HG03103 (cell line): ENCODE data around the gene ANKRD45.
"Not testable (repeated sequence)": the region's sequence is repeated elsewhere in the genome, so short reads cannot be mapped to it uniquely, and the experiment has no call there.

ENCODE experiments used
- ATAC-seq: cut with Tn5 transposase; IDR thresholded peaks from one replicate; pipeline ENCODE4 v1.9.1; 2021; ENCODE audit warnings: low read depth; ENCODE audit not compliant: unreplicated experiment

ANKRD45 gene

GRCh38 chr1:173646656-173647055, 23.0 kb downstream of the ANKRD45 start:
- ATAC-seq: no peak

DNA sequence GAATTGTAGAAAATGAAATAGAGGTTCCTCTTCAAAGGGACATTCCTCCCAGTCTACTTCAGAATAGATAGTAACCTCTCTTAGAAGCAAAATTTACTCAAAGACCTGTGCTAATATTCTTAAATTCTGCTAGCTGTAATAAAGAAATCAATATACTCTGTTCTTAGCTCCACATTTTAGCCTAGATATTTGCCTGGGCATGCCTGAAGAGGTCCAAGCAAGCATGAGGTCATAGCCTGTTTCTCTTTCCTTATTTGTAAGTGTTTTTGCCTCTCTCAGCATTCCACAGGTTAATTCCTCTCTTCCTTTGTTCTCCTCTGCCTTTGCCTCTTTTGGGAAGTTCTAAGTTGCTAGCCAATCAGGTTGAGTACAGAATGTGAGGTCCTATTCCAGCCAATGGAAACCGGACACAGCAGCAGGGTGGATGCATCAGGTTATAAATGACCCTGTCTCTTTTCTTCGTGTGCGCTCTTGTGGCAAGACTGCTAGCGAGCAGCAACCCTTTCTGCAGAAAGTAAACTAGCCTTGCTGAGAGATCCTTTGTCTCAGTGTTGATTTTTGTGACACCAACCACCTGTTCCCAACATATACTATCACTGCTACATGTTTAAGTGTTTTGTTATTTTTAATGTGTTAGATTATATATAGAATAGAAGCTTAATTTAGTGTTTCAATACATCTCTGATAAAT, 27.1 kb downstream of the ANKRD45 start:
- not testable (repeated sequence) for ATAC-seq

DNA sequence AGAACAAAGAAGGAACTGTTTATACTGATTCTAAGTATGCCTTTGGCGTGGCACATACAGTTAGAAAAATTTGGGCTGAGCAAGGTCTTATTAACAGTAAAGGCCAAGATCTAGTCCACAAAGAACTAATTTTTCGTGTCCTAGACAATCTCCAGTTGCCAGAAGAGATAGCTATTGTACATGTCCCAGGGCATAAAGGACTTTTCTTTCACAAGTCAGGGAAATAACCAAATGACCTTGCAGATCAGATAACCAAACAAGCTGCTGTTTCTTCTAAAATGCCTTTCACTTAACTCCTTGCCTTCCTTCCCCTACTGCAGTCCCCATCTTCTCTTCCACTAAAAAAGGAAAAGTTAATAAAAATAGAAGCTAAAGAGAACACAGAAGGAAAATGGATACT, 30.5 kb downstream of the ANKRD45 start:
- ATAC-seq: no peak

DNA sequence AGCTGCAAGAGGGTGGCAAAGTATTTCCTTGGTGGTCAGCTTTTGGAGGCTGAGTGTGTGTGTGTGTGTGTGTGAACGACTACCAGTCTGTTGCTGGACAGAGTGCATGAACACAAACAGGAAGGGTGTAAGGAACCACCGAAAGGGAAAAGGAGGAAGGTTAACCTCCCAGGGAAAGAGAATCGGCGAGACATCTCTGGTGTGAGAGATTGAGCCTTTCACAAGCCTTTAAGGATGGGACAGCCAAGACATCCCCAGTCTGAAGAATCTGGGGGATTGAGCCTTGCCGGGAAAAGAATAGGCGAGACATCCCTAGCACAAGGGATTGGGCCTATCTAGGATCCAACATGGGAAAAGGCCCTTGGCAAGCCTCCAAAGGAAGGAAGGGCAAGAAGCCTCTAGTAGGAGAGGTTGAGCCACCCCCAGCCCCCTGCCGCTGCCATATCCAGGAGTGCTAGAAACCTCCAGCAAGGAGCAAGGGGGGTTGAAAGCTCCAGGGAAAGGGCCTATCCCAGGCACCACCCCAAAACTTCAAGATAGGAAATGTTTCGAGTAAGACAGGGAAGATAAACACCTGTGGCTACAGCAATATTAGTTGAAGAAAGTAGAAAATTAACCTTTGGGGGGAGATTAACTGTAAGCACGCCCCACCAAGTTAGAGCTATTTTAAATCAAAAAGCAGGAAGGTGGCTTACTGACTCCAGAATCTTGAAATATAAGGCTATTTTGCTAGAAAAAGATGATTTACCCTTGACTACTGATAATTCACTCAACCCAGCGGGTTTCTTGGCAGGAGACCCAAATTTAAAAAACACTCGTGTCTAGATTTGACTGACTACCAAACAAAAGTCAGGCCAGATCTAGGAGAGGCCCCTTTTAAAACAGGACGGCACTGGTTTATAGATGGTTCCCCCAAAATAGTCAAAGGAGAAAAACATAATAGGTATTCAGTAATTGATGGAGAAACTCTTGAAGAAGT, 31.3 kb downstream of the ANKRD45 start:
- no peak for ATAC-seq

DNA sequence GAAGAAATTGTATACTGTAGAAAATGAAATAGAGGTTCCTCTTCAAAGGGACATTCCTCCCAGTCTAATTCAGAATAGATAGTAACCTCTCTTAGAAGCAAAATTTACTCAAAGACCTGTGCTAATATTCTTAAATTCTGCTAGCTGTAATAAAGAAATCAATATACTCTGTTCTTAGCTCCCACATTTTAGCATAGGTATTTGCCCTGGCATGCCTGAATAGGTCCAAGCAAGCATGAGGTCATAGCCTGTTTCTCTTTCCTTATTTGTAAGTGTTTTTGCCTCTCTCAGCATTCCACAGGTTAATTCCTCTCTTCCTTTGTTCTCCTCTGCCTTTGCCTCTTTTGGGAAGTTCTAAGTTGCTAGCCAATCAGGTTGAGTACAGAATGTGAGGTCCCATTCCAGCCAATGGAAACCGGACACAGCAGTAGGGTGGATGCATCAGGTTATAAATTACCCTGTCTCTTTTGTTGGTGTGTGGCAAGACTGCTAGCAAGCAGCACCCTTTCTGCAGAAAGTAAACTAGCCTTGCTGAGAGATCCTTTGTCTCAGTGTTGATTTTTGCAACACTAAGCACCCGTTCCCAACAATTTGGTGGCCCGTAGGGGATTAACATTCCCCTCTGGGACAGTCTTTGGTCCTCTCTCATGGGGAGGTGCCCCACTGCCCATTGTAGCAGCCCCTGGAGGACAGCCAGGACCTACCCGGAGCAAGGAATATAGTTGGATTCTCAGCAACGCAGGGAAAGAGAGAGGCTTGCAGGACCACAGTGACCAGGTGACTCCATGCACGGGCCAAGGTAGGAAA, 32.2 kb downstream of the ANKRD45 start:
- not testable (repeated sequence) for ATAC-seq

- no peak for ATAC-seq
Measured at GRCh38 chr1:173635116-173635515, 34.5 kb downstream of the ANKRD45 start, which contains the start of gene TEX50. TEX50 (plus strand) TSS chr1:173635338; CDS start chr1:173635522, 184 bp downstream.

DNA sequence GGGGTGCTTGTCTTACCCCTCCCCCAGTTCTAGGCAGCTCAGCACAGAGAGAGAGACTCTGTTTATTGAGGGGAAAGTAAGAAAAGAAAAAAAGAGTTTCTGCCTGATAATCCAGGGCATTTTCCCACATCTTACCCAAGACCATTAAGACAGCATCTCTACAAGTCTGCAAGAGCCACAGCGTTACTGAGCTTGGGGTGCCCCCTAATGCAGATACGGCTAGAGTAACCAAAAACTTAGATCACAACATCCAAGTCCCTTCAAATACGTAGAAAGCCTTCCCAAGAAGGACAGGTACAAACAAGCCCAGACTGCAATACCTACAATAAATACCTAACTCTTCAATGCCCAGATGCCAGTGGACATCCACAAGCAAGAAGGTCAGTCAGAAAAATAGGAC, 40.8 kb downstream of the ANKRD45 start:
- no peak for ATAC-seq

GRCh38 chr1:173627269-173627668, 42.4 kb downstream of the ANKRD45 start:
- ATAC-seq: no peak

DNA sequence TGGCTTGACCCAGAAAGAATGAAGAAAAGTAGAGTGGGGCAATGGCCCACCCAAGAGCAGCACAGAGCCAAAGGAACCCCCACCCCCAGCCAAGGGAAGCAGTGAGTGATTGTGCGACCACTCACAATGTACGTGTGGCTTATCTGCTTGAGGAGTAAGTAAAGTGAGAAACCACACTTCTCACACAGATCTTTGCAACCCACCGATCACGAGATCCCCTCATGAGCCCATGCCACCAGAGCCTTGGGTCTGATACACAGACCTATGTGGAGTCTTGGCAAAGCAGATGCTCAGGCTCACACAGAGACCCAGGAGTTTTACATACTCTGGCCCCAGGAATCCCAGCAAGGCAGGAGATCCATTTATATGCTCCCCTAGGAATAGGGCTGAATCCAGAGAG, 52.8 kb downstream of the ANKRD45 start:
- no peak for ATAC-seq

GRCh38 chr1:173613086-173613485, 56.6 kb downstream of the ANKRD45 start:
- ATAC-seq: not testable (repeated sequence)

- ATAC-seq: no peak
Measured at GRCh38 chr1:173608503-173609216, 61.0 kb downstream of the ANKRD45 start.

DNA sequence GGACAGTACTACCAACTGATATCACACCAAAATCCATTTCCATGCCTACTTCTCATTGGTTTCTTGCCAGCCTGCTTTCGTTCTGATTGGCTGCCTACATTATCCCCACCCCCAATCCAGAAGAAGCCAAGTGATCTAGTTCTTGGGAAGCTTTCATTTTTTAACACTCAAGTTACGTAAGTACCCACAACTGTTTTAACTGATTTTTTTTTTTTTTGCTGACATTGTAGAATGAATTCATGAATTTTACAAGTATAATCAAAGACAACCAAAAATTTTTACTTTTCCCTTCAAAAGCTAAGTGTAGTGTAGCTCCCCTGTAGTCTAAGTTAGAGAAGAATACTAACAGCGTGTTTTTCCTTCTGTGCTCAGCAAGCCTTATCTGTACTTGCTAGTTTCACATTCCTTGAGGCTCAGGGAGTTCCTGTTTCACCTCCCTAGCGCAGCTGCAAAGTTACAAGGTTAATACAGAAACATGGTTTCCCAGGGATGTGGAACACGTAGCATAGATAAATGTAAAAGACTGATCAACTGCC, 66.5 kb downstream of the ANKRD45 start, which contains the start of gene SLC9C2:
Gene SLC9C2 (minus strand): TSS at position 17 of the 536 bp plus-strand sequence. CDS start 1,296 bp downstream, outside the sequence.
- no peak for ATAC-seq

GRCh38 chr1:173601588-173601987, 68.1 kb downstream of the ANKRD45 start:
- ATAC-seq: peak; percentile 93

DNA sequence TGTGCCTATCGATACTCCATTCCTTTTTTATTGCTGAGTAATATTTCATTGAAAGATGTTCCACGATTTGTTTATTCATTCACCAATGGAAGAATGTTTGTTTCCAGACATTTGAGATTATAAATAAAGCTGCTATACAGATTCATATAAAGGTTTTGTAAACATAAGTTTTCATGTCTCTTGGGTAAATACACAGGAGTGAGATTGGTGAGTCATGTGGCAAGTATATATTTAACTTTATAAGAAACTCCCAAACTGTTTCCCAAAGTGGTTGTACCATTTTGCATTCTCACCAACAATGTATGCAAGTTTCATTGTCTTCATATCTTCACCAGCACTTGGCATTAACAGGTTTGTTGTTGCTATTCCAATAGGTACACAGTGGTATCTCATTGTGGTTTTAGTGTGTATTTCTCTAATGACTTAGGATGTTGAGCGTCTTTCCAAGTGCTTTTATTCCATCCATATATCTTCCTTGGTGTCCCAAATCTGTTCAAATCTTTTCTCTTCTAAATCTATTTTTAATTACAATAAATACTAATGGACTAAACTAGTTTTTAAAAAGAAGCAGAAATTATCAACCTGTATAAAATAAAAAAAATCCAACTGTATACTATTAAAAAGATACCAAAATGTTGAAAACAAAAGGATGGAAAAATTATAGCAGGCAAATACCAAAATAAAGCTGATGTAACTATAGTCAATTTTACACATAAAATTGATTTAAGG, 73.4 kb downstream of the ANKRD45 start:
- ATAC-seq: no peak

GRCh38 chr1:173591138-173591537, 78.5 kb downstream of the ANKRD45 start:
- not testable (repeated sequence) for ATAC-seq

GRCh38 chr1:173590557-173590956, 79.1 kb downstream of the ANKRD45 start:
- ATAC-seq: no peak

DNA sequence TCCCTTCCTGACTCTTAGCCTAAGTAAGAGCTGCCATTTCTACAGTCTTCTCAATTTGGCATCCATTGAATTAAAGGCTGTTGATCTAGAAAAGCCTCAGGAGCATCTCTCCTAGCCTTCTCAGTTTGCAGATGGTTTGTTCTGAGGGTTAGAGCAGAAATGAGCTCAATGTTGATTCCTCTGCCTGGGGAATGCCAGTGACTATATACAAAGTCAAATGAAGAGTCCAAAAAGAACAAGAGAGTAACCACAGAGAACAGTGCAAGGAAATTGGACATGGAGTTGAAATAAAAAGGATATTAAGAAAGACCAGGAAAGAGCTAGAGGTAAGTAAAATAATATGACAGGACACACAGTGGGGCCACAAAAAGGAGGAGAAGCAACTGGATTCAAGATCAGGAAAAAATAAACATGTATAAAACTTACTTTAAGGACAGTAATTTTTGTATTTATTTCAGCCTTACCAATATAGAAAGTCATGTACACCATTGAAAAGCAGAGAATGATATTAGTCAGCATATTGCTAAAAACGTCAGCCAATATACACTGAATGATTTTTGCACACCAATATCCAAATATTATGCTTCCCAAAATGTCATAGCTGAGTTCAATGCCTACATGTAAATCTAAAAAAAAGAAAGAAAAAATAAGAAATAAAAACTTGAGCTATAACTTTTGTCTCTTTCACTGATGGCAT, 88.1 kb downstream of the ANKRD45 start:
- ATAC-seq: no peak

DNA sequence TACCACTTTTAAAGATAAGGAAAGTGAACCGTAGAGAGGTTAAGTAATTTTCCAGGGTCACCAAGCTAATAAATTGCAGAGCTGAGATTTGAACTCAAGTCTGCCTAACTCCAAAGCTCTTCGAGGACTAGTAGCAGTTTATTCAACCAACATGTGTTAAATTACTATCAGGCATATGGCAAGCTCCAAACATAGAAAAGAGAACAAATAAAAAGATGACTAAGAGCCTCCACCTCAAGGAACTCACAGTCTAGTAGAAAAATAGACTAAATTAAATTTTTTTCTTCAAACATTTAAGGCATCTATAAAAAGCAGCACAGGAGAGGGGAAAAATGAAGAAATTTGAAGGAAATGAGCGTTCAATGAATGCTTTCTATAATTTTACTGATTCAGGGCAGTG, 89.0 kb downstream of the ANKRD45 start:
- no peak for ATAC-seq
